Measurements from ENCODE around the gene NCOA7.
A peak's percentile ranks its signal among the peaks of the same experiment; 100 is the strongest.
"Not testable (repeated sequence)": the region's sequence is repeated elsewhere in the genome, so short reads cannot be mapped to it uniquely, and the experiment has no call there.

Gene NCOA7

GRCh38 chr6:125953502-125953875 lies 162.7 kb downstream of the NCOA7 start:
- DNase-seq, result peak in 1 of 2 experiments; percentile 24

DNA sequence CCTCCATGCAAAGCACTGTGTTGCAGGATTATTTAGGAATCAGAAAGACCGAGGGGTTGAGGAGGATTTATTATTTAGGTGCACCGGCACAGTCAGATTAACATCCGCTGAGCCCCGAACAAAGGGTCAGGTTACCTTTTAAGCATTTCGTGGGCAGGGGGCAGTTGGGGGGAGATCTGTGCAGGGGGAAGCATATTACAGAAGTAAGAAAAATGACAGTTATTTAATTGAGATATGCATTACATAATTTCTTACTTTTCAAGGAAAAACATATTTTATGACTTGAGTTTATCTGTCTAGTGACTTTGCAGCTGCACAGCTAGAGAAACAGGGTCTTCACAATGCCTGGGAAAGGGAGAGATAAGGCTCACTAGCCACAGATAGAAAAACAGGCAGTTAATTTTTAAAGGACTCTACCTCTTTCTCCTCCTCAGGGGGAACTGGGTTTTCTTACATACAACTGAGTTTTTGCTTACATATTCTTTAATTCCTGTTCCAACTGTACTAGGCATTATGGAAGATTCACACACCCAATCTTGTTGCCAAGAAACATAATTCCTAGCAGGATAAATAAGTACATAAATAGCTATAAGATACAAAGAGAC lies 164.1 kb downstream of the NCOA7 start:
- DNase-seq, result no peak

- DNase-seq, result no peak
These were observed 165.2 kb downstream of the NCOA7 start for GRCh38 chr6:125955973-125956372.

DNA sequence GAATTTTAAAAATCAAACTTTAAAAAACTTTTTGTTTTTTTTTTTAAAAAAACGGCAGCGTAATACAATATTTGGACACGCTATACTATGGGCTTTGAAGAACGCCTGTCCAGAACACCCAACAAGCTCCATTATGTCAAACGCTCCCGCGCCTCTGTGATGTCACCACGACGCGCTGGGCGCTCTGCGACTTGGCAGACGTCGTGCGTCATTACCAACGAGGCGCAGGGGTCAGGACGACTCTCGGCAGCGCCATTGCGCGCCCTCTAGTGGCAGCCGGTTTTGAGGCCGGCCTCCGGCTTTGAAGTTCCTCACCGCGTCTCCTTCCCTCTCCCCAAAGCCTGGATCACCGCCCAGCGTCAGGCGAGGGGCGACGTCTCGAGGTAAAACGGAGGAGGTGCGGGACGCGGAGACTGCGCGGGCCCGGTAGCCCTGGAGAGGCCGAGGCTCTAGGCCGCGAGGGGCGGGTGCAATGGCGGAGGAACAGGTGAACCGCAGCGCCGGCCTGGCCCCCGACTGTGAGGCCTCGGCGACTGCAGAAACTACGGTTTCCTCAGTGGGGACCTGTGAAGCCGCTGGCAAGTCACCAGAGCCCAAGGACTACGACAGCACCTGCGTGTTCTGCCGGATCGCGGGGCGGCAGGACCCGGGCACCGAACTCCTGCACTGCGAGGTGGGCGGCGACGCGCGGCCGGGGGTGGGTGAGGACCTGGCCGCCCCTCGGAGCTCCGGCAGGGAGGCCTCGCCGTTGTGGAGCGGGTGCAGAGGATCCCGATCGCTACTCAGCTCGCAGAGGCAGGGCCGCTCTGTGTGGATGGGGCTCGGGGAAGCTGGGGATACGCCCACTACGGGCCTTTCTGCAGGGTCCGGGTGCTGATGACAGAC lies 166.0 kb downstream of the NCOA7 start, which contains the start of gene HINT3:
Gene HINT3 (plus strand): TSS at position 265 of the 885 bp plus-strand sequence. CDS start 208 bp downstream, at position 473.
- peak; percentile 97 to 98 for DNase-seq

DNA sequence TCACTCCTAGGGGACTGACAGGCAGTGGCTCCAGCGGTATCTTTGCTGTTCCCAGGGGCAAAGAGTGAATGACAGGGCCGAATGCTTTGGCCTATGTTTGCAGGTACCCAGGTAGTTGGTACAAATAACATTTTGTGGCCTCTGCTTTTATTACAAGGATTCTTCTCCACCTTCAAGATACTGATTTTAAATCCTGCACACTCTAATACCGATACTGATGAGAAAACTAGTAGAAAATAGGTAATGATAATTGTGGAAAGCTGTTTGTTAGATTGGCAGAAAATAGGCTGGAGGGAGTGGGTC lies 166.6 kb downstream of the NCOA7 start:
- no peak for DNase-seq

- peak; percentile 84 for DNase-seq
These were observed 167.1 kb downstream of the NCOA7 start for GRCh38 chr6:125957845-125958244.

GRCh38 chr6:125959041-125959440 lies 168.3 kb downstream of the NCOA7 start:
- no peak for DNase-seq

GRCh38 chr6:125961117-125961516 lies 170.4 kb downstream of the NCOA7 start:
- DNase-seq, result no peak

DNA sequence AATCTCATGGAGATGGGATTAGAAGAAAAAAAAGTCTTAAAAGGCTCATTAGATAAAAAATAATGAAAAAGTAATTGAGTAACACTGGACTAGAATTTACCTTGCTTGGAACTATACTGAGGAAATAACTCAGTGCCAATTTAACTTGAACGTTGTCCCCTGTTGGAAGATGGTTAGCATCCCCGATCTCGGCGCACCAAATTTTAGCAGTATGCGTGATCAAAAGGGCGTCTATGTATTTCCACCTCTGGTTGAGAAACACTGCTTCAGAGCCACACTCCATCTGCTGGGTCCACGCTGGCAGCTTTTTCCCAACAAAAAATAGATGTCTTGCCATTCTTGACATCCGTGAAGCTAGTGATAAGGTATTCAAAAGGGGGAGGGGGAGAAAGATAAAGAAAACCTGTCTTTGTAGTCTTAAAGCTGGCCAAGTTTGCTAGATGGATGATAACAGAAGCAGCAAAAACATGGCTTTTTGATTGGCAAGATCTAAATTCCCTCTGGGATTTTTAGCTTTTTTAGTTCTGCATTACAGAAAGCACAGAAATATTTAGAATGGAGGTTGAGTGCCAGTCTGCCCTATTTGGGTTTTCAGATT lies 172.2 kb downstream of the NCOA7 start:
- DNase-seq, result no peak

GRCh38 chr6:125963817-125964216 lies 173.1 kb downstream of the NCOA7 start:
- DNase-seq, result no peak

DNA sequence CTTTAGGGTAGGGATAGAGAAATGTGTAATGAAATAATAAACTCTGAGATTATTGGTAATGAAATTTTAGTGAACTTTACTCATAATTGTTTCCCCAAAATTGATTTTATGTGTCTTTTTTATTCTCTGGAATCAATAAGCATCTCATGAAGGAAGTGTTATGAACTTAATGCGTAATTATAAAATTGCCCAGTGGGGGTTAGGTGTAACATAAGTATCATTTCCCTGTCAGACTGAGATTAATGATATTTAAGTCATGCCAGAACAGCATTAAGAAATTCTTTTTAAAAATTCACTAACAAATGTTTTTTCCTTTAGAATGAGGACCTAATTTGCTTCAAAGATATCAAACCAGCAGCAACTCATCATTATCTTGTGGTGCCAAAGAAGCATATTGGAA lies 175.8 kb downstream of the NCOA7 start:
- DNase-seq, result no peak

DNA sequence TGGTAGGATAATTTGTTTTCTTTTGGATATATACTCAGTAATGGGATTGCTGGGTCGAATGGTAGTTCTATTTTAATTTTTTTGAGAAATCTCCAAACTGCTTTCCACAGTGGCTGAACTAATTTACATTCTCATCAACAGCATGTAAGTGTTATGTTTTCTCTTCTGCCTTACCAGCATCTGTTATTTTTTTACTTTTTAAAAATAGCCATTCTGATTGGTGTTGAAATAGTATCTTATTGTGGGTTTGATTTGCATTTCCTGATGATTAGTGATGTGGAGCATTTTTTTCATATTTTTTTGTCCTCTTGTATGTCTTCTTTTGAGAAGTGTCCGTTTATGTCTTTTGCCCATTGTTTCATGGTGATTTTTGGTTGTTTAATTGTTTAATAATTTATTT lies 177.7 kb downstream of the NCOA7 start:
- DNase-seq, result no peak

GRCh38 chr6:125970760-125971159 lies 180.0 kb downstream of the NCOA7 start:
- no peak for DNase-seq

GRCh38 chr6:125972478-125972877 lies 181.7 kb downstream of the NCOA7 start:
- DNase-seq, result not testable (repeated sequence)

- DNase-seq, result peak; percentile 89 to 92
These were observed 183.6 kb downstream of the NCOA7 start for GRCh38 chr6:125974214-125974866.

- DNase-seq, result no peak
These were observed 188.3 kb downstream of the NCOA7 start for GRCh38 chr6:125979101-125979500.
